OCI-LY7 (cell line): ENCODE data around the gene DCX. TPM values are rescaled to one million over a fixed set of nuclear protein-coding genes. Genes with fewer than 3 reads are reported as not detected.

Experiments used
- BruUV-seq: library from RNA; stranded (reverse); fragments of 400-500 nt; replicated peaks from 2 replicates; lab custom pipeline; 2021; lab: Mats Ljungman, UMichigan
- CTCF ChIA-PET: fragments of 300-600 bp; sonication (Branson Sonifier 250); formaldehyde crosslinking; loops from one replicate; lab custom pipeline; 2022; ENCODE audit warnings: antibody characterized with exemption; ENCODE audit not compliant: unreplicated experiment; lab: Charles Lee
- POLR2A ChIA-PET: fragments of 300-600 bp; sonication (Branson Sonifier 250); formaldehyde crosslinking; loops from one replicate; lab custom pipeline; 2022; ENCODE audit warnings: antibody characterized with exemption; lab: Charles Lee
- DNase-seq: peaks from one replicate; pipeline ENCODE4 v3.0.0-alpha.2; 2015; ENCODE audit warnings: low spot score
- H2AFZ ChIP-seq: fragments of 200-600 bp; sonication (generic), shearing (Covaris generic); 2 replicates; pipeline ENCODE4 v1.6.1; 2014; ENCODE audit warnings: mild to moderate bottlenecking, antibody characterized with exemption, low read length, moderate library complexity
- H3K27ac ChIP-seq: fragments of 200-600 bp; sonication (generic); 2 replicates; pipeline ENCODE4 v1.5.1; 2014; ENCODE audit warnings: mixed run types, low read depth, mild to moderate bottlenecking, moderate library complexity, low read length, inconsistent platforms; ENCODE audit not compliant: poor library complexity, severe bottlenecking
- H3K36me3 ChIP-seq: fragments of 200-600 bp; sonication (generic); 2 replicates; pipeline ENCODE4 v1.6.1; 2014; ENCODE audit warnings: mild to moderate bottlenecking, antibody characterized with exemption, low read length, moderate library complexity, mixed read lengths; ENCODE audit not compliant: insufficient read depth
- H3K4me1 ChIP-seq: fragments of 200-600 bp; sonication (generic); 2 replicates; pipeline ENCODE4 v1.5.1; 2014; ENCODE audit warnings: mild to moderate bottlenecking, low read length; ENCODE audit not compliant: insufficient read depth, poor library complexity, severe bottlenecking
- H3K4me2 ChIP-seq: fragments of 200-600 bp; sonication (generic); 2 replicates; pipeline ENCODE4 v1.6.1; 2014; ENCODE audit warnings: mild to moderate bottlenecking, low read length
- H3K4me3 ChIP-seq: fragments of 200-600 bp; sonication (generic); 2 replicates; pipeline ENCODE4 v1.5.1; 2014; ENCODE audit warnings: mild to moderate bottlenecking, low read depth, low read length; ENCODE audit not compliant: poor library complexity, severe bottlenecking
- H3K79me2 ChIP-seq: fragments of 200-600 bp; sonication (generic); 2 replicates; pipeline ENCODE4 v1.6.1; 2016; ENCODE audit warnings: low read depth, mild to moderate bottlenecking, low read length, moderate library complexity, mixed read lengths; ENCODE audit not compliant: insufficient read depth
- H3K9me2 ChIP-seq: fragments of 200-600 bp; sonication (generic); 2 replicates; pipeline ENCODE4 v1.6.1; 2016; ENCODE audit warnings: mild to moderate bottlenecking, low read length, mixed read lengths; ENCODE audit not compliant: insufficient read depth
- H3K9me3 ChIP-seq: fragments of 200-600 bp; sonication (generic); 2 replicates; pipeline ENCODE4 v1.6.1; 2014; ENCODE audit warnings: mild to moderate bottlenecking, mixed run types, low read length, mixed read lengths
- H4K20me1 ChIP-seq: fragments of 200-600 bp; sonication (generic); 2 replicates; pipeline ENCODE4 v1.6.1; 2014; ENCODE audit warnings: mild to moderate bottlenecking, antibody characterized with exemption, low read length, moderate library complexity, mixed read lengths; ENCODE audit not compliant: insufficient read depth
- CTCF ChIP-seq: fragments of 200-600 bp; sonication (generic); conservative IDR thresholded peaks from 2 replicates; pipeline ENCODE4 v1.5.1; 2014; ENCODE audit warnings: mild to moderate bottlenecking, antibody characterized with exemption, low read length, moderate library complexity, mixed read lengths
- EZH2phosphoT487 ChIP-seq: fragments of 200-600 bp; sonication (generic); IDR thresholded peaks from 2 replicates; pipeline ENCODE4 v1.6.1; 2018; ENCODE audit warnings: low read depth, borderline replicate concordance, mild to moderate bottlenecking, mixed run types, antibody characterized with exemption, low read length, moderate library complexity, mixed read lengths
- intact Hi-C: fragments of 100-400 bp; cut with micrococcal nuclease; formaldehyde crosslinking; loops from one replicate; pipeline ENCODE4 v1.10.0; 2022; ENCODE audit not compliant: unreplicated experiment
- total RNA-seq, 2 experiments: library from RNA; depleted of rRNA in 1 of 2; stranded (reverse); fragments of >200 nt in 1 of 2; shearing (Covaris generic) in 1 of 2; gene quantifications; 2 replicates each; pipeline ENCODE4 v1.2.3, GENCODE V29; 2014 to 2022

Gene DCX
- total RNA-seq, 2 experiments from 2014 or later = not detected

- H3K4me3 ChIP-seq = no peak overlapping the region
- ChIA-PET POLR2A (no interaction called here), CTCF (no interaction called here)
- no peak overlapping the region for H3K4me2 ChIP-seq
- intact Hi-C loops = no loop called here
- no peak for TF ChIP-seq EZH2phosphoT487
- no peak for TF ChIP-seq CTCF
- H2AFZ ChIP-seq = no peak overlapping the region
- no peaks in the 10 kb centered on the region for H4K20me1 ChIP-seq
- no peaks in the 10 kb centered on the region for H3K9me3 ChIP-seq
- no TSS peak for BruUV-seq
- no peaks in the 10 kb centered on the region for H3K36me3 ChIP-seq
- no peak for DNase-seq
- H3K4me1 ChIP-seq = no peaks in the 10 kb centered on the region
- no peak overlapping the region for H3K27ac ChIP-seq
- H3K9me2 ChIP-seq = no peaks in the 10 kb centered on the region
- H3K79me2 ChIP-seq = no peaks in the 10 kb centered on the region
These were observed 71.9 kb downstream of the DCX start for GRCh38 chrX:111340054-111340453.

GRCh38 chrX:111339212-111339611 lies 72.8 kb downstream of the DCX start:
- CTCF ChIA-PET = no interaction called here
- no peaks in the 10 kb centered on the region for H3K9me3 ChIP-seq
- BruUV-seq = no TSS peak

More at GRCh38 chrX:111339212-111339611, 72.8 kb downstream of the DCX start:
- no peak overlapping the region for H3K4me2 ChIP-seq
- H3K9me2 ChIP-seq = no peaks in the 10 kb centered on the region
- H2AFZ ChIP-seq = no peak overlapping the region
- no peaks in the 10 kb centered on the region for H3K4me1 ChIP-seq
- H3K79me2 ChIP-seq = no peaks in the 10 kb centered on the region
- no peak for DNase-seq
- TF ChIP-seq EZH2phosphoT487 (no peak), CTCF (no peak)
- POLR2A ChIA-PET = no interaction called here
- no peaks in the 10 kb centered on the region for H3K36me3 ChIP-seq
- H3K4me3 ChIP-seq = no peak overlapping the region
- H3K27ac ChIP-seq = no peak overlapping the region
- intact Hi-C loops = no loop called here
- no peaks in the 10 kb centered on the region for H4K20me1 ChIP-seq
